ENCODE results near the gene QTRT2. TPM values are rescaled to one million over a fixed set of nuclear protein-coding genes. Genes with fewer than 3 reads are reported as not detected.

The QTRT2 gene
- total and polyA plus RNA-seq, 2 of the 8 experiments (the other 6 are each of a cell fraction or from before 2014, with no cell fraction given), result 13.3 to 54.5 TPM

GRCh38 chr3:114057011-114057347 is 442 bp downstream of the QTRT2 start:
- Histone ChIP-seq H3K23ac (ENCODE audit: insufficient read length) (no peak overlapping the region), H3K14ac (ENCODE audit: insufficient read length) (no peak overlapping the region), H3K18ac (ENCODE audit: extremely low read depth, low read length) (no peak overlapping the region), H2BK15ac (ENCODE audit: low read length) (no peak overlapping the region), H3K4me1 (replicated peaks in 1 of 4; ENCODE audit: control insufficient read depth in 3 of 4, insufficient read depth in 4 of 4, low read length in 3 of 4) (peaks cover 0 to 5% (median 2%) of the 10 kb centered on the region in 4 experiments; a peak in 4 of 7 replicates), H3K4ac (replicated peaks; ENCODE audit: insufficient read length, low read depth, low read length) (no peak overlapping the region), H2BK12ac (ENCODE audit: low read depth, low read length) (peak overlapping the region; percentile 45; the same call in 1 of the 2 replicates), H4K8ac (ENCODE audit: extremely low read depth, insufficient read depth, low read length) (peak overlapping the region; percentile 91; the same call in 1 of the 2 replicates), H3K4me3 (ENCODE audit: extremely low read depth in 1 of 4, insufficient read depth in 2 of 4, low read depth in 3 of 4, low read length in 4 of 4) (peak overlapping the region; percentile 65 to 97 (median 88)), H3K27ac (ENCODE audit: low read depth, low read length) (peak overlapping the region; percentile 86), H2AK5ac (ENCODE audit: low read depth, low read length) (no peak overlapping the region), H2AFZ (ENCODE audit: low read length) (peak overlapping the region; percentile 98), H2BK5ac (ENCODE audit: low read depth, low read length) (peak overlapping the region; percentile 82), H3K79me2 (ENCODE audit: control insufficient read depth in 1 of 2, insufficient read depth in 2 of 2, low read length in 2 of 2) (peaks cover 8 to 55% of the 10 kb centered on the region in 2 experiments), H3K23me2 (ENCODE audit: low read depth, low read length) (peaks cover 3% of the 10 kb centered on the region; the same call in 1 of the 2 replicates), H4K20me1 (replicated peaks in 1 of 2; ENCODE audit: control insufficient read depth in 1 of 2, insufficient read depth in 2 of 2, low read length in 2 of 2) (peaks cover 0 to 4% of the 10 kb centered on the region in 2 experiments), H3K36me3 (ENCODE audit: control insufficient read depth in 2 of 4, insufficient read depth in 4 of 4, low read length in 3 of 4) (no peaks in the 10 kb centered on the region; a peak in 1 of 8 replicates), H4K5ac (ENCODE audit: insufficient read length, low read depth, low read length) (no peak overlapping the region), H3K56ac (replicated peaks; ENCODE audit: insufficient read length, low read depth, low read length) (no peak overlapping the region), H2BK120ac (replicated peaks; ENCODE audit: low read depth, low read length) (no peak overlapping the region), H3K79me1 (ENCODE audit: low read depth, low read length) (peaks cover 4% of the 10 kb centered on the region), H4K91ac (replicated peaks; ENCODE audit: insufficient read length, low read length) (peak overlapping the region; percentile 62), H2BK20ac (ENCODE audit: low read length) (no peak overlapping the region), H3K9ac (replicated peaks in 1 of 4; ENCODE audit: extremely low read depth in 1 of 4, low read depth in 3 of 4, low read length in 3 of 4) (peak overlapping the region; percentile 80 to 97 (median 89)), H3K27me3 (replicated peaks in 1 of 4; ENCODE audit: control insufficient read depth in 3 of 4, extremely low read depth in 1 of 4, insufficient read depth in 3 of 4, low read length in 3 of 4) (no peaks in the 10 kb centered on the region), H3K4me2 (ENCODE audit: insufficient read depth in 1 of 2, low read depth in 2 of 2, low read length in 2 of 2) (peak overlapping the region; percentile 47 to 83), H3K9me3 (ENCODE audit: insufficient read depth in 2 of 2, low read depth in 1 of 2, low read length in 1 of 2) (no peaks in the 10 kb centered on the region)
- FAIRE-seq (no peak), DNase-seq (ENCODE audit: low read depth in 1 of 2, low spot score in 2 of 2) (no peak)
- POLR2A ChIA-PET (ENCODE audit: partially characterized antibody), result interaction anchor here (0.7 to 1.0 kb wide), 2 partner anchors 13 to 1521 kb away, joined by 3 read pairs; no protein-coding TSS in a partner anchor
- CTCF ChIA-PET (ENCODE audit: partially characterized antibody), result no interaction called here
- 2% methylated on average over 8 of the region's 8 CpGs; no CpG with 5 or more reads in 1 of the 2 experiments for WGBS, 2 experiments (ENCODE audit: extremely low coverage in 1 of 2, insufficient coverage in 1 of 2, insufficient read length in 1 of 2, insufficient replicate concordance in 2 of 2, low coverage in 1 of 2, low lambda C conversion rate in 2 of 2, missing lambda C conversion rate in 1 of 2)
- TF ChIP-seq SAP30 (IDR thresholded peaks at IDR 0.05; ENCODE audit: insufficient read depth, insufficient replicate concordance, low read length) (peak; percentile 6), ATF2 (IDR thresholded peaks at IDR 0.05; ENCODE audit: low read length) (no peak)

All from H1 (cell line).